NCI-H2081 (cell line): ENCODE data around the gene ARF3.

Source experiments
- DNase-seq, 2 experiments: peaks; one replicate each; lab custom pipeline; 2025; lab: John Stamatoyannopoulos, UW

ARF3 gene

GRCh38 chr12:48966177-48966895, 9.0 kb upstream of the ARF3 start:
- no peak for DNase-seq

DNA sequence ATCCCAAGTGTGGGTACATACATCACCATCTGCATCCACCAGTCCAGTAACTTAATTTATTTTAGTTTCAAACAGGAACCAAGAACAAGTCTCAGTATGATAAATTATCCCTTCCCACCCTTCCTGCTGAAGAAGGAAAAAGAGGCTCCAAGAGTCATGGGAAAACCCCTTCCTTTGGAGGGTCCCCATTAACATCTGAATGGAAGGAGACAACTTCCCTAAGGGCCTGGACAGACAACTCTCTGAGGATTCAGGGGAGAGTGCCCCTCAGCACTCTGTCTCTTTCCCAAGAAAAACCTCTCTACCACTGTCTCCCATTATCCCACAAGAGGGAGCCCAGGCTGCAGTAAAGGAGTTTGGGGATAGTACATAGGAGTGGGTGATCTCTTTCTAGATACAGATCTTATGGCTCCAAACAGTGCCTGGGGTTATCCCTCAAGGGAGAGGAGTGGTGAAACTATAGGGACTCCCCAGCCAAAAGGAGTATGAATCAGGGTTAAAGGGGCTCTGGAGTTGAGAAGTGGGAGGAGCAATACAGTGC, 8.1 kb upstream of the ARF3 start:
- no peak for DNase-seq

DNA sequence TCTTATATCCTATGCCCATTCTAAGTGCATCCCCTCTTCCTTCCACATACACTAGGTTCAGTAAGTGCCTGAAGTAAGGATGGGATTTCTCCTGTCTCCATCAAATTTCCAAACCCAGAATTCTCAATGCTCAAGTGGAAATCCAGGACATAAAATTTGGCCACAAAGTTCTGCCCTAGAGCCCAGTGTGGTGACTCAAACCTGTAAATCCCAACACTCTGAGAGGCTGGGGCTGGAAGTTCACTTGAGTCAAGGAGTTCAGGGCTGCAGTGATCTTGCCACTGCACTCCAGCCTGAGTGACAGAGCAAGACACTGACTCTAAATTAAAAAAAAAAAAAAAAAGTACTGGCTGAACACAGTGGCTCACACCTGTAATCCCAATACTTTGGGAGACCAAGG, 4.5 kb upstream of the ARF3 start:
- no peak for DNase-seq

- no peak for DNase-seq
Observed at GRCh38 chr12:48961331-48961730, 4.0 kb upstream of the ARF3 start.

GRCh38 chr12:48960834-48961233, 3.5 kb upstream of the ARF3 start:
- no peak for DNase-seq

GRCh38 chr12:48958049-48958388, 732 bp upstream of the ARF3 start:
- no peak for DNase-seq

GRCh38 chr12:48956279-48957140, 777 bp downstream of the ARF3 start:
- DNase-seq = peak; percentile 83 to 91

DNA sequence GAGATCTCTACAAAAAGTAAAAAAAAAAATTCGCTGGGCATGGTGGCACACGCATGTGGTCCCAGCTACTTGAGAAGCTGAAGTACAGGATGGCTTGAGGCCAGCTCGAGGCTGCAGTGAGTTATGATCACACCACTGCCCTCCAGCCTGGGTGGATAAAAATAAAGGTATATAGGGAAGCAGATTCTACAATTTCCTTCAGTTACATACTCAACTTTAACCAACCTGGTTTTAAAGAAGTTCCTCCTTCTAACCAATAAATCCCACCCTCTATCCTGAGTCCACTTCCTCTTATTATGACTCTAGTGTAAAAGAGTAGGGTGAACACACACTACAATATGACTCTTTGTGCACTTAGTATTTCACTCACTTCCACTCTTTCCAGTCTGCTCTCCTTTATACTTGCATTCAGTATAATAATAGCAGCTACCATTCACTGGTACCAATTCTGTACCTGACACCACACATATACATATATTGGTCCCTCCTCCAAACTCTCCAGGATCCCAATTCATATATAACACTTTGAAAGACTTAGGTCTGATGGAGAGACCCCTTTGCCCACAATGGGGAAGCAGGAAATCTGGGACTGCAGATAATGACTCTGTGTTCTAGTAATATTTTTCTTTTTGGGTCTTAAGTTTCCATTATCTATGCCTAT, 2.3 kb downstream of the ARF3 start:
- DNase-seq = no peak

- no peak for DNase-seq
Observed at GRCh38 chr12:48954061-48954460, 3.2 kb downstream of the ARF3 start.

- no peak for DNase-seq
Observed at GRCh38 chr12:48952691-48953090, 4.6 kb downstream of the ARF3 start.

GRCh38 chr12:48947727-48948126, 9.6 kb downstream of the ARF3 start:
- DNase-seq = peak in 1 of 2 experiments; percentile 9

DNA sequence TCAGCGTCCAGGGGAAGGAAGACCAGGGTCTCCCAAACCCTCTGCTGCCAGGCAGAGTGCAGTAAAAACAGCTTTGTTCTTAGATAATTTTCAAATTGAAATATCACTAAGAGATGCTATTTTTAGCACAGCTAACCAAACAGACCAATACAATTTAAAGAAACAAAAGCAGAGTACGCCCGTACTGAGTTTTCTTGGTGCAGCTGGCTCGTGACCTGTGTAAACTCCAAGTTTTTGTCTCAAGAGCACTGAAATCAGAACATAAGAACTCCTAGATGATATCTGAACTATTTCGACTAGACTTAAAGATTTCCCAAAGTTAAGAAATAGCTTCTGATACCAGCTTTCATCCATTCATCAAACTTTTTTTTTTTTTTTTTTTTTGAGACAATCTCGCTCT, 10.3 kb downstream of the ARF3 start:
- DNase-seq = no peak

DNA sequence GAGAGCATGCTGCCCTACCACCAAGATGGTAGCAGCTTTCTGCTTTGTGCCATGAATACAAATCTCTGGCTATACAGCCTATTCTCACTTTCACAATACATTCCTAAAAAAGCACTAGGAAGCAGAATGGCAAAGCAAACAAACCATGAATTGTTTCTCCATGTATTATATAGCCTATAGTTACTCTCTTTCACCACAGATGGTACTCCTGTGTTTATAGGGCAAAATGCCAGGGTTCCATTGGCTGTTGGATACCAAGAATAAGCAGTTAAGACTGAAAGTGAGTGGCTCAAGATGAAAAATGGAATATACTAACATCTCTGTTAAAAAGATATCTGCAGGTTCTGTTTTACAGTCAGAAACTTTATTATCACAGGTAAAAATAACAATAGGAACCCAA, 11.1 kb downstream of the ARF3 start:
- DNase-seq = peak; percentile 71 to 86

- DNase-seq = no peak
Observed at GRCh38 chr12:48943221-48943620, 14.1 kb downstream of the ARF3 start.

DNA sequence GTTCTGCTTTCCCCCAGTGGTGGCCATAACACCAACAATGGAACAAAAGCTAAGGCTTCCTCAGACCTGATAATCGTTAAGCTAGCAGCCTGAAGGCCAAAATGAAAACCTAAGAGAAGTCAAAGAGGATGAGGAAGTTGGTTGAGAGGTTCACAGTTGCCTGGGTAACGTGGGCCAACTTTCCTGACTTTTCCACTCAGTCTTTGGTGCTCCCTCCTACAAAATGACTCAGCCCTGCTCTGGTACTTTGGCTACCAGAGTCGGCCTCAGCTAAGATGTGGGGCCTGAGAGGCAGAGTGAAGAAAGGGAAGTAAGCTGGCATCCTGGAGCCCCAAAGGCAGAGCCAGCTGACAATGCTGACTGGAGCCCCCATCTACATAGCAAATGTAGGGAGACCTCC, 17.1 kb downstream of the ARF3 start:
- no peak for DNase-seq

- DNase-seq = no peak
Observed at GRCh38 chr12:48938805-48939204, 18.5 kb downstream of the ARF3 start.

DNA sequence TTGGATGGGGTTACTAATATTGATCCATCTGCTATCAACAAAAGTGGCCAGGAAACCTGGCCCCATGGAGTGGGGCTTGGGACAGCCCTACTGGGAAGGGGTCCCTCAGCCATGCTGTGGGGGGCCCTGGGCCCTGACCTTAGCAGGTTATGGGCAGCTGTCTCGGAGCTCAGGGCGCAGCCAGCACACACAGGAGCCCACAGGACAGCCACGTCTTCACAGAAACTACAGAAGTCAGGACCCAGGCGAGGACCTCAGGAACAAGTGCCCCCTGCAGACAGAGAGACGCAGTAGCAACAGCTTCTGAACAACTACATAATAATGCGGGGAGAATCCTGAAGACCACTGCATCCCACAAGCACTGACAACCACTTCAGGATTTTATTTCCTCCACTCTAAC, 20.1 kb downstream of the ARF3 start:
- no peak for DNase-seq

DNA sequence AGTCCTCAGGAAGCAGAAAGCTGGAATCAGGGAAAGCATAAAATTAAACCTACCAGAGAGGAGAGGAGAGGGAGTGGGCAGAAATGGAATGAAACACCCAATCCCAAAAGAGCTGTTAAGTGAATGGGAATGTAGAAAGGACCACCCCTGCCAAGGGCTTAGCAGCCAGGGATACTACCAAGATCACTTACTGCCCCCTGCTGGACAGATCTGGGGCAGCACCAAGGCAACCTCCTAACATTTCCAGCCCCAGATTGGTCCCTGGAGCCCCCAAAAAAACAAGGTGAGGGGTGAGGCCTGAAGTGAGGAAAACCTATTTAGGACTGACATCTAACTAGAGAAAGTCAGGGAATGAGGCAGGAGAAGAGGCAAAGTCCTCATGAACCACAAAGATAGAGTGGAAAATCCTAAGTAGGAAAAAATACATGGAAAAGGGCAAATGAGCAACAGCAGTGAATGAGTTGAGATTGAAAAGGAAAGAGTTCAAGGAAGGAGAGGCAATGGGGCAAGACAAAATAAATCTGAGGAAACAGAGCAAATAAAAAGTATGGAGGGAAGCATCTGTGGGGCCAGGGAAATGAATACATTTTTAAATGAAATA, 20.8 kb downstream of the ARF3 start:
- DNase-seq = peak; percentile 39 to 45

DNA sequence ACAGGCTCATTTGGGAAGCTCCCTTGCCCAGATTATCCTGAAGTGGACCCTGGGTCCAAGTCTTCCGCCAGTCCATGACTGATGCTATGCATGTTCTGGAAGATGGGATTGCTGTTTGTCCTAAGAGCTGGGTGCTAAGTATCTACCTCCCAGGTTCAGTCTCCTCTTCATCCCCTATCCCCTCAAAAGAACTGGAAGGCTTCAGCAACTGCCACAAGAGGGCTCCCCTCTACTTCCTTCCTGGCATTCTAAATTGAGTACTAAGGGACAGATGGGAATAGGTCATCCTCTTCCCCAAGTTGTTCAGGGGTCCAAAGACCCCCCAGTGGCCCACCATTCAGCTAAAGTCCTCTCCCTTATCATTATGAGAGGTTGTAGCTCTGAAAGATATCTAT, 23.0 kb downstream of the ARF3 start:
- peak in 1 of 2 experiments; percentile 6 for DNase-seq

- no peak for DNase-seq
Observed at GRCh38 chr12:48933664-48934311, 23.5 kb downstream of the ARF3 start.

DNA sequence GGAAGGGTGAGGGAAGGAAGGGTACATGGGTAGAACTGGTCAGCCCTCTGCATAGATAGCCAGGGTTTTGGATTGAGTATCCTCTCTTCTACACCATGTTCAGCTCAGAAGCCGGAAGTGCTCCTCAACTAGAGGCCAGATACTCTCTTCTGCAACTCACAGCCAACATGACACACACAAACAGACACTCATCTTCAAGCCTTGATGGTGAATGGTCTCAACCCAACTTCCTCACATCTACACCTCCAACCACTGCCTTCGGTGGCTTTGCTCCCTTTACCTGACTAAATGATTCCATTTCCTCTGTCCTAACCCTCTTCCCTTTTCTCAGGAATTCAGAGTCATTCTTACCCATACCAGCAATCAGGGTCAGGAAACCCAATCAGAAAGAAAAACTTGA, 24.4 kb downstream of the ARF3 start:
- no peak for DNase-seq

DNA sequence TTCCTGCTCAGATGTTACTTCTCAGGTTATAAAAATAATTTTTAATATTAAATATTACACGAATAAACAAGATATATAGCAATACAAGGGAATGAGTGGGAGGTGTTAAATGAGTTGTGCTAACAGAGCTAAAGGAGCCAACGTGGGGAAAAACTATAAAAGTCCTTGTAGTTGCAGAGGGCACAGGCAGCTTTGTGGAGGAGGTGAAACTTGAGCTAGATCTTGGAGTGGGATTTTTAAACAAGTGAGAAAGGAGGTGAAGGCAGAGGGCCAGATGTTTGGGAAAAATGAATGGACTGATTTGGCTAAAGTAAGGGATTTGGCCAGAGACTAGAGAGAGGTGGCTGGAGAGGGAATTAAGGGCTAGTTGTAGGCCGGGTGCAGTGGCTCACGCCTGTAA, 26.8 kb downstream of the ARF3 start:
- no peak for DNase-seq
